GM19099 (cell line): ENCODE measurements around the gene GTF2A1.
A peak's percentile ranks its signal among the peaks of the same experiment; 100 is the strongest.

ENCODE experiments used
- POLR2A ChIP-seq: IDR thresholded peaks from 3 replicates; pipeline ENCODE4 v1.6.1; 2011; ENCODE audit warnings: low read depth; ENCODE audit not compliant: insufficient read length; ENCODE audit errors: extremely low read depth

The GTF2A1 gene

DNA sequence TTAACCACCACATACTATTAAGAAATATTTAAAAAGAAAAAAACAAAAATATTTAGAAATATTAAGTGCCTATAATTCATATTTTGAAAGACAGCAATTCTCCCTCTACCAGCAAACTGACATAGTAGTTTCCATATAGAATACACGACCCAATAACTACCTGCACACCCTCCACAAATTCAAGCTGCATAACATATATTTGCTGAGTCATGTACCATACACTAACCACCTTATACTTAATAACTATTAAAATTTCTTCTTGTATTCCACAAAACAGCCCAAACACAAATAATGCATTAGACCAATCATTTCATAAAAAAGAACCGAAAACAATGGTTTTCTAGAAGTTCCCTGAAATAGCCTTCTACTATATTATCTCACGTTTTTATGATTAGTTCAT is 21.7 kb downstream of the GTF2A1 start:
- no peak for TF ChIP-seq POLR2A

- TF ChIP-seq POLR2A = no peak
Measured at GRCh38 chr14:81198651-81199050, 22.1 kb downstream of the GTF2A1 start.

DNA sequence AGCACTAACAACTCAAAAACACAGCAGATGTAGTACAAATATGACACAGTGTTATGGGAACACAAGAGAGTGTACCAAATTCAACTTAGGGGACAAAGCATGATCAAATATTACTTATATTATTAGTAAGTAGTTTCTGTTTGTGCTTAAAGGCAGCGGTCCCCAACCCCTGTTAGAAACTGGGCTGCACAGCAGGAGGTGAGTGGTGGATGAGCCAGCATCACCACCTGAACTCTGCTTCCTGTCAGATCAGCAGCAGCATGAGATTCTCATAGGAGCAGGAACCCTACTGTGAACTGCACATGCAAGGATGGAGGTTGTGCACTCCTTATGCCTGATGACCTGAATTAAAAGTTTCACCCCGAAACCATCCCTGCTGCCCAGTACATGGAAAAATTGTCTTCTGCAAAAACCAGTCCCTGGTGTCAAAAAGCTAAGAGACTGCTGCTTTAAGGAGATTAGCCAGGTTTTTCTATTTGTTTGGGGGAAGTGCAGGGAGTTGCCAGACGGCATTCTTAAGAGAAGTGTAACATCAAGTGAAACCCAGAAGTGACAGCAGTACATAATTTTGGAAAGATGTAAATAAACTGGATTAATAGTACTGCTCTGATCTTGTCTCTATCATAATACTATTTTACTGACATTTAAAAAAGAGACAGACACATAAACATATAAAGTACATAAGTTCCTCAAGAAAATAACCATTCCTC is 26.7 kb downstream of the GTF2A1 start:
- no peak for TF ChIP-seq POLR2A

DNA sequence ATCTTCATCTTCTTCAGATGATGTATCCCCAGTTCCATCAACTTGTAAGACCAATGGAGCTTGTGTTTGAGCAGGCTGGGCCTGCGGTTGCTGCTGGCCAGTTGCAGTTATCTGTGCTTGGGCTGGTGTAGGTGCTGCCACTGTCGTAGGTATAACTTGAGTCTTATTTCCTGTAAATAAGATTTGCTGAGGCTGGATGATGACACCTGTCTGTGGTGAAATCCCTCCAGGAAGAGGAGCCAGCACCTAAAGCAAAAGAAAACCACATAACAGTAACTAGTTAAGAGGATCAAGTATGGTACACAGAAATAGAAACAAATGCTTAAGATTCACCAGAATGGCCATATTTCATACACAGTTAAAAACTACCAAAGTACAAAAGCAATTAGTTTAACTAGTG is 28.2 kb downstream of the GTF2A1 start:
- no peak for TF ChIP-seq POLR2A

DNA sequence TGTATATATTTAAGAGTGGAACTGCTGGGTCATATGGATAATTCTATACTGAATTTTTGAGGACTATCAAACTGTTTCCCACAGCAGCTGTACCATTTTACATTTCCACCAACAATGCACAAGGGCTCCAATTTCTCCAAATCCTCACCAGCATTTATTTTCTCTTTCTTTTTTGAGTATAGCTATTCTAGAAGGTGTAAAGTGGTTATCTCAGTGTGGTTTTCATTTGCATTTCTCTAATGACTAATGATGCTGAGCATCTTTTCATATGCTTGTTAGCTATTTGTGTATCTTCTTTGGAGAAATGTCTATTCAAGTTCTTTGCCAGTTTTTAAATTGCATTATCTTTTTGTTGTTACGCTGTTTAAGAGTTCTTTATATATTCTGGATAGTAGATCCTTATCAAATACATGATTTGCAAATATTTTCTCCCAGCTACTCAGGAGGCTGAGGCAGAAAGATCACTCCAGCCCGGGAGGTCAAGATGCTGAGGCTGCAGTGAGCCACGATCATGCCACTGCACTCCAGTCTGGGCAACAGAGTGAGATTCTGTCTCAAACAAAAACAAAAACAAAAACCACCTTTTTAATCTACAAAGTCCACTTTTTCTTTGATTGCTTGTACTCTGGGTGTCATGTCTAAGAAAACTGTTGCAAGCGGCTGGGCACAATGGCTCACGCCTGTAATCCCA is 32.8 kb downstream of the GTF2A1 start:
- TF ChIP-seq POLR2A = no peak

DNA sequence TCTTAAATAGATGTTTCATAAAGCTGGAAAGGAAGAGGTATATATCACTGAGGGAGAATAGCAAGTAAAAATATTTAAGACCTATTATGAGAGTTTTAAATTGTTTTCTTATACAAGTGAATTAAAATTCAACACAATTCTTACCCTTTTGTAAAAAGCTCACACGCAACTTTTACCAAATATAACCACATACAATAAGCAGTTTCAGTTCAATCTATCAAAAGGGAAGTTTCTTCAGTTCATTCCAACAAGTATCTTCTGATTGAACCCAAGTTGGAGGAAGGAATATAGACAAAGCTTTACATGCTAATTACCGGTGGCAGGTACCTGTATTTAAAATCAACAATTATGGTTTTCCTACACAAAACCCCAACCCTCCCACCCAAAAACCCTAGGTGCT is 41.1 kb downstream of the GTF2A1 start:
- no peak for TF ChIP-seq POLR2A

GRCh38 chr14:81178063-81178462 is 42.7 kb downstream of the GTF2A1 start:
- TF ChIP-seq POLR2A = no peak

GRCh38 chr14:81177225-81177624 is 43.5 kb downstream of the GTF2A1 start:
- TF ChIP-seq POLR2A = no peak

DNA sequence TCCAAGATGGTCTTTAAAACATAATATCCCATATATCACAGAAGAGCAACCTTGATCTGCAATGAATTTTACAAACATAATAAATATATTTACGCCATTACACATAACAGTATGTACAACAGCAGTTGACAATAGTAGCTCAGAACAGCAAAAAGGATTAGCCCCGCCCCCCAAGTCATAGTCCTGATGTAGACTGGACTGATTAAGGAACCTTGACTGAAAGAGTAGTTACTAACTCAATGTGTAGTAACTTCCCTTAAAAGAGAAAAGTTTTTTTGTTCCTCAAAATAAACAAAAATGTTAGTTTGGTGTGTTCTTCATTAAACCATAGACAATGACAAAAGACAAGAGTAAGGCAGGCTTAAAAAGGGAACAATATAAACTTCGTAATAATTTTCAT is 44.5 kb downstream of the GTF2A1 start:
- TF ChIP-seq POLR2A = no peak

DNA sequence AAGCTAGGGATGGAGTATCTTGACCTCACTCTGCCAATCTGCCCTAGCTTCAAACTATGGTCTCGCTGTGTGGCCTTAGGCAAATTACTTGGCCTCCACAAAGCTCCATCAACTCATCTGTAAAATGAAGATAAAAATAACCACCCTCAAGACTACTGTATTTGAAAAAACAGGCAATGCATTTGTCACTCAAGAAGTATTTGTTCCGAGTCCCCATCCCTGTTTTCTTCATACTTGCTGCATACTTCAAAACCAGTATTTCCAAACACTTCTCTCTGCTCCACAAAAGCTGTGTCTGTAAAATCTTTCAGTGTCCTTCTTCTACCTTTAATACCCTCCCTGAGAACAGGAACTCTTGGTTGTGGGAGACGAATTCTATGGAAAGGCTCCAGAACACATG is 47.9 kb downstream of the GTF2A1 start:
- TF ChIP-seq POLR2A = no peak

DNA sequence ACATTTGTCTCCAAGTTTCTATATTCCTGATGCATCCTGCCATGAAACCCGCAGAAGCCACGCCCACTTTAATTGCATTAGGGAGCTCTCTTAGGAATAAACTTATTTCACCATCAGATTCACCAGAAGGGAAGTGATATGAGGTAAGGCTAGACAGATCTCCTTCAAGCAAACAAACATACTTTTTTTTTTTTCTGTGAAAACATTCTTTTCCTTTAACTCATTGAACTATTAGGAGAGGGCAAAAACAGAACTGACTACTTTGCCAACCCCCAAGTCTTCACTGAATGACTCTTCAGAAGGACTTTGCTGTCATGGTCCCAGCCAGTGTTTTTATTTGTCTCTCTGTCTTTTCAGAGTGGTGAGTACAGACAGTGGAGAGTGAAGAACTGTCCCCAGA is 48.4 kb downstream of the GTF2A1 start:
- no peak for TF ChIP-seq POLR2A

DNA sequence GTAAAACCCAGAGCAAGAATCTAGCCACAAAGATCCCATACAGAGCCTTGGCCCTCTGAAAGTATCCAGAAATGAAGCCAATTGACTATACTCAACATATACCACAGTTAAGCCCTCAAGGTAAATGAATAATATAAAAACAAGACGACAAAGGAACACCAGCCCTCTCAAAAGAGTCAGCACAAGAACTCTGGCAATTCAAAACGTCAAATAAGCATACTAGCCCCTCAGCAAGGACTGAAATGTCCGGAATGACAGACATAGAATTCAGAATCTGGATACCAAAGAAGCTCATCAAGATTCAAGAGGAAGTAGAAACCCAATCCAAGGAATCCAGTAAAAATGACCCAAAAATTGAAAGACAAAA is 49.9 kb downstream of the GTF2A1 start:
- TF ChIP-seq POLR2A = no peak

DNA sequence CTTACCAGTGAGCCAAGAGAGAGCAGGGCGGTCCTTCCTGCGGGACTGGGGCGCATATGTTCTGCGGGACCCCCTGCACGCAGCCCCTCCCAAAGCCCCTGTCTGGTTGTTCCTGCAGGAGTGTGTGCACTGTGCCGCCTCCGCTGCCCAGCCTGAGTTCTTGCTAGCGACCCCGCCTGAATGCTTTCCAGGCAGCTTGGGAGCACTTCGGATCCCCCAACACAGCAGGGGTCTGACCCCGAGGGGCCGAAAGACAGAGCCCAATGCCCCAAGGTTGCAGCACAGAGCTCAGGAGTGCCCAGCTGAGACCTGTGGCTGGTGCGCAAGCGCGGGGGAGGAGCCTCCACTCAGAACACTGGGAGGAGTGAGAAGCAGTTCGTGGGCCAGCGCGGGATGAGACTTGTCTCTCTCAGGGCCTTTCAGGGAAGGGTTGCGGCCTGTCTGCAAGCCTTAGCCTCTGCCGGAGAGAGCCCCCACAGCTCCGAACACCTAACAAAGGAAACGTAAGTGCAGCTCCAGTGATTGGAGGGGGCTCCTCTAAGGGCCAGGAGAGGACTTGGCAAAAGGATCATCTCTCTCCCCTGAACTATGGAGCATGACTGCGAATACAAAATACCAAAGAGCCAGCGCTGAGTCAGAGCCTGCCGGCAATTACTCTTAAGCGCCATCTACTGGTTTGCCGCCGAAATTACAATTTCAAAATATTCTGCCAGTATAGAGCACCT is 50.5 kb downstream of the GTF2A1 start:
- TF ChIP-seq POLR2A = peak; percentile 83

DNA sequence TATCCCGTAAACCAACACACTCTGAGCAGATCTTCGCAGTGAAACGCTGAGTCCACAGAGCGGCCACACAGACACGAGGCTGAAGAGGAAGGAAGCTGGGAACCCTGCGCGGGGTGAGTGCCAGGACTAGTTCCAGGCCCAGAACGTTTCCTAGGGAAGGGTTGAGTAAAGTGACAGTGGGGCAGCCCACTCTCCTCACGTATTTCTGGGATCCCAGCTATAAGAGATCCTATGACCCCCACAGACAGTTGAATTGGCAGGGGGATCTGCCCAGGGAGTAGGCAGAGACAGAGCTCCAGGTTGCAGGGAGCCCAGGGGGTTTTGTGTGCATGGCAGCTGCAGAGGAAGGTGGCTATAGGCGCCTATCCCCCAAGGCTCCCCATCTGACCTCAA is 51.1 kb downstream of the GTF2A1 start:
- TF ChIP-seq POLR2A = no peak

DNA sequence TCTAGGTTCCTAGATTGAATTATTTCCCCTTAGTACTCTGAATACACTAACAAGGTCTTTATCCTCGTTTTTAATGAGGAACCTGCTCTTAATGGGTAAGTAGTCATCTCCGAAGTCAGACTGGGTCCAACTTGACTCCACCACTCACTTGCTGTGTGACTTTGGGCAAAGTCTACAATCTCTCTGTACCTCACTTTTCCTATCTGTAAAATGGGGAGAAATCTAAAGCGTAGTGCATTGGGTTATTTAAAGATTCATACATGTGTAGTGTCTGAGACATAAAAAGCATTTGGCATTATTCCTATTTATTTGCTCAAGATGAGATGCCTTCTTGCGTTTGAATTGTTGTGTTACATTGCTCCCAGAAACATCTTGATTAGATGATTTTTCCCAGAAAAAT is 51.5 kb downstream of the GTF2A1 start:
- no peak for TF ChIP-seq POLR2A

DNA sequence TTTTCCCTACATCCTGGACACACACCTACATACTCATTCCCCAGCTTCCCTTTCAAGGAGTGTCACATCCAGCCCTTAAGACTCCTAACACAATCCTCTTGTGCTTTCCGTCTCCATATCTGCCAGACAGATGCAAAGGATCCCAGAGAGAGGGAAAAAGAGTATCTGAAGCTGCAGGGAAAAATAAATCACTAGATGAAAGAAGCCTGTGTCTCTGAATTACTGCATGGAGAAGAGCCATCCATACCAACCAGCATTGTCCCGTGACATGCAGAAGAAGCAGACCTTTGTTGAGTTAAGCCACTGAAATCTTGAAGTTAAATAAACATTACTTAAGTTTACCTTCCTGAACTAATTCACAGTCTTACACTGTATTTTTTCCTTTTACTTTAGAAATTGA is 54.6 kb downstream of the GTF2A1 start:
- TF ChIP-seq POLR2A = no peak
